Measurements from ENCODE around the gene DOK4.
"Not testable (repeated sequence)": the region's sequence is repeated elsewhere in the genome, so short reads cannot be mapped to it uniquely, and the experiment has no call there.

The DOK4 gene

GRCh38 chr16:57502048-57502775, 15.9 kb upstream of the DOK4 start:
- Histone ChIP-seq H4K20me1 (ENCODE audit: control insufficient read depth, insufficient read depth, low read depth, low read length) (no peaks in the 10 kb centered on the region), H3K9me3 (ENCODE audit: control insufficient read depth, insufficient read depth, low read length) (no peaks in the 10 kb centered on the region), H3K4me1 (ENCODE audit: control insufficient read depth, low read length) (no peaks in the 10 kb centered on the region), H3K9me2 (replicated peaks; ENCODE audit: control insufficient read depth, low read length) (no peaks in the 10 kb centered on the region), H3K27me3 (ENCODE audit: control insufficient read depth, low read length) (peaks cover 44% of the 10 kb centered on the region), H3K4me3 (ENCODE audit: low read length) (no peak overlapping the region), H3K36me3 (ENCODE audit: control insufficient read depth, low read length) (no peaks in the 10 kb centered on the region), H3K4me2 (ENCODE audit: low read length) (no peak overlapping the region), H3K27ac (ENCODE audit: low read depth, low read length) (no peak overlapping the region), H3K79me2 (ENCODE audit: control insufficient read depth, low read length) (no peaks in the 10 kb centered on the region), H3F3A (ENCODE audit: control insufficient read depth, insufficient read depth) (no peaks in the 10 kb centered on the region)
- TF ChIP-seq CTCF (IDR thresholded peaks at IDR 0.05; ENCODE audit: low read depth, low read length, poor library complexity, severe bottlenecking): no peak
- no peak for TF ChIP-seq EZH2phosphoT487 (IDR thresholded peaks at IDR 0.05; ENCODE audit: borderline replicate concordance, low read length)

GRCh38 chr16:57501492-57501891, 15.2 kb upstream of the DOK4 start:
- Histone ChIP-seq H3K27me3 (ENCODE audit: control insufficient read depth, low read length) (peaks cover 36% of the 10 kb centered on the region), H3K9me3 (ENCODE audit: control insufficient read depth, insufficient read depth, low read length) (no peaks in the 10 kb centered on the region), H3K4me2 (ENCODE audit: low read length) (no peak overlapping the region), H4K20me1 (ENCODE audit: control insufficient read depth, insufficient read depth, low read depth, low read length) (no peaks in the 10 kb centered on the region), H3K4me1 (ENCODE audit: control insufficient read depth, low read length) (no peaks in the 10 kb centered on the region), H3K36me3 (ENCODE audit: control insufficient read depth, low read length) (no peaks in the 10 kb centered on the region), H3K9me2 (replicated peaks; ENCODE audit: control insufficient read depth, low read length) (no peaks in the 10 kb centered on the region), H3F3A (ENCODE audit: control insufficient read depth, insufficient read depth) (no peaks in the 10 kb centered on the region), H3K27ac (ENCODE audit: low read depth, low read length) (no peak overlapping the region), H3K4me3 (ENCODE audit: low read length) (no peak overlapping the region), H3K79me2 (ENCODE audit: control insufficient read depth, low read length) (no peaks in the 10 kb centered on the region)
- TF ChIP-seq CTCF (IDR thresholded peaks at IDR 0.05; ENCODE audit: low read depth, low read length, poor library complexity, severe bottlenecking): no peak
- TF ChIP-seq EZH2phosphoT487 (IDR thresholded peaks at IDR 0.05; ENCODE audit: borderline replicate concordance, low read length): no peak

- no peak overlapping the region for H3K27ac ChIP-seq (ENCODE audit: low read depth, low read length)
- no peaks in the 10 kb centered on the region for H3K79me2 ChIP-seq (ENCODE audit: control insufficient read depth, low read length)
- H3K36me3 ChIP-seq (ENCODE audit: control insufficient read depth, low read length): no peaks in the 10 kb centered on the region
- no peaks in the 10 kb centered on the region for H3K9me2 ChIP-seq (replicated peaks; ENCODE audit: control insufficient read depth, low read length)
- no peak overlapping the region for H3K4me3 ChIP-seq (ENCODE audit: low read length)
- TF ChIP-seq CTCF (IDR thresholded peaks at IDR 0.05; ENCODE audit: low read depth, low read length, poor library complexity, severe bottlenecking) (no peak), EZH2phosphoT487 (IDR thresholded peaks at IDR 0.05; ENCODE audit: borderline replicate concordance, low read length) (no peak)
- no peaks in the 10 kb centered on the region for H3K9me3 ChIP-seq (ENCODE audit: control insufficient read depth, insufficient read depth, low read length)
- peaks cover 33% of the 10 kb centered on the region for H3K27me3 ChIP-seq (ENCODE audit: control insufficient read depth, low read length)
- no peaks in the 10 kb centered on the region for H4K20me1 ChIP-seq (ENCODE audit: control insufficient read depth, insufficient read depth, low read depth, low read length)
- no peaks in the 10 kb centered on the region for H3K4me1 ChIP-seq (ENCODE audit: control insufficient read depth, low read length)
- no peaks in the 10 kb centered on the region for H3F3A ChIP-seq (ENCODE audit: control insufficient read depth, insufficient read depth)
- no peak overlapping the region for H3K4me2 ChIP-seq (ENCODE audit: low read length)
Measured at GRCh38 chr16:57500578-57501111, 14.4 kb upstream of the DOK4 start.

GRCh38 chr16:57499941-57500340, 13.6 kb upstream of the DOK4 start:
- H3K9me2 ChIP-seq (replicated peaks; ENCODE audit: control insufficient read depth, low read length); H3K4me1 ChIP-seq (ENCODE audit: control insufficient read depth, low read length); H3K4me2 ChIP-seq (ENCODE audit: low read length); H3K36me3 ChIP-seq (ENCODE audit: control insufficient read depth, low read length); H4K20me1 ChIP-seq (ENCODE audit: control insufficient read depth, insufficient read depth, low read depth, low read length); H3K79me2 ChIP-seq (ENCODE audit: control insufficient read depth, low read length); H3K27ac ChIP-seq (ENCODE audit: low read depth, low read length); H3K9me3 ChIP-seq (ENCODE audit: control insufficient read depth, insufficient read depth, low read length); H3K4me3 ChIP-seq (ENCODE audit: low read length); H3F3A ChIP-seq (ENCODE audit: control insufficient read depth, insufficient read depth): not testable (repeated sequence)
- H3K27me3 ChIP-seq (ENCODE audit: control insufficient read depth, low read length): peaks cover 26% of the 10 kb centered on the region

Data from DOHH2 (cell line).